CD4-positive, alpha-beta memory T cell (primary cell): Measurements from ENCODE around the gene CERKL. TPM values are rescaled to one million over a fixed set of nuclear protein-coding genes. Genes with fewer than 3 reads are reported as not detected.

Experiments
- CTCF ChIA-PET: fragments of 350-600 bp; sonication (Branson Sonifier 250); formaldehyde crosslinking; loops from one replicate; lab custom pipeline; 2021; ENCODE audit warnings: inconsistent platforms; ENCODE audit not compliant: partially characterized antibody; lab: Charles Lee
- POLR2A ChIA-PET: fragments of 350-600 bp; sonication (Branson Sonifier 250); formaldehyde crosslinking; loops from one replicate; lab custom pipeline; 2021; ENCODE audit not compliant: partially characterized antibody; lab: Charles Lee
- DNase-seq, 5 donors: peaks; one replicate each; pipeline versions ENCODE4 v3.0.0 to v3.0.0-alpha.2; 2020 to 2022; ENCODE audit warnings: mixed read lengths in 1 of 5
- H3K27ac ChIP-seq: one replicate; pipeline ENCODE4 v1.7.0; 2013; ENCODE audit warnings: low read depth, low read length
- H3K27me3 ChIP-seq: 2 replicates; pipeline ENCODE4 v1.7.0; 2013; ENCODE audit warnings: mild to moderate bottlenecking, low read length, moderate library complexity; ENCODE audit not compliant: insufficient read depth
- H3K36me3 ChIP-seq: 2 replicates; pipeline ENCODE4 v1.7.0; 2013; ENCODE audit warnings: mild to moderate bottlenecking, low read length, moderate library complexity; ENCODE audit not compliant: insufficient read depth
- H3K4me1 ChIP-seq: 2 replicates; pipeline ENCODE4 v1.7.0; 2013; ENCODE audit warnings: mild to moderate bottlenecking, low read length, moderate library complexity; ENCODE audit not compliant: insufficient read depth
- H3K4me3 ChIP-seq, 2 donors: one replicate each; pipeline ENCODE4 v1.7.0; 2013; ENCODE audit warnings: low read length in 2 of 2, mild to moderate bottlenecking in 1 of 2
- H3K9me3 ChIP-seq, 2 donors: one replicate each; pipeline ENCODE4 v1.7.0; 2013; ENCODE audit warnings: low read length in 2 of 2, control low read depth in 1 of 2; ENCODE audit not compliant: control insufficient read depth in 1 of 2
- H3K27ac Mint-ChIP-seq, 7 donors: one replicate each; pipeline ENCODE4 v1.8.0; 2020 to 2021; ENCODE audit warnings: mixed read lengths in 7 of 7, mild to moderate bottlenecking in 6 of 7, inconsistent platforms in 3 of 7, moderate library complexity in 3 of 7
- H3K27me3 Mint-ChIP-seq, 2 donors: one replicate each; pipeline ENCODE4 v1.8.0; 2020 to 2021; ENCODE audit warnings: mixed read lengths in 2 of 2
- H3K36me3 Mint-ChIP-seq, 2 donors: one replicate each; pipeline ENCODE4 v1.8.0; 2020 to 2021; ENCODE audit warnings: mixed read lengths in 2 of 2, inconsistent platforms in 1 of 2, mild to moderate bottlenecking in 1 of 2
- H3K4me1 Mint-ChIP-seq, 4 donors: one replicate each; pipeline ENCODE4 v1.8.0; 2020 to 2021; ENCODE audit warnings: mixed read lengths in 4 of 4, mild to moderate bottlenecking in 1 of 4
- H3K4me3 Mint-ChIP-seq, 8 donors: one replicate each; pipeline ENCODE4 v1.8.0; 2020 to 2021; ENCODE audit warnings: mixed read lengths in 8 of 8, mild to moderate bottlenecking in 7 of 8, moderate library complexity in 6 of 8, inconsistent platforms in 3 of 8
- H3K9me3 Mint-ChIP-seq, 8 donors: one replicate each; pipeline ENCODE4 v1.8.0; 2020 to 2021; ENCODE audit warnings: mixed read lengths in 8 of 8, mild to moderate bottlenecking in 5 of 8, inconsistent platforms in 3 of 8, moderate library complexity in 1 of 8
- intact Hi-C: fragments of 100-400 bp; cut with micrococcal nuclease; formaldehyde crosslinking; loops from one replicate; pipeline ENCODE4 v1.15.1; 2023
- polyA plus RNA-seq, 2 donors: library from polyadenylated mRNA; unstranded; fragments of 300-500 nt; fragmentation: Illumina TruSeq; gene quantifications; one replicate each; pipeline ENCODE4 v1.2.3, GENCODE V29; 2021
- total RNA-seq, 2 experiments: library from RNA; stranded (reverse); gene quantifications; one replicate each; pipeline ENCODE4 v1.2.3, GENCODE V29; 2021

Gene CERKL
- total and polyA plus RNA-seq, 4 experiments from 2014 or later, result 0.09 to 33.3 (median 15.6) TPM

- H3K9me3 Mint-ChIP-seq, result no peaks in the 10 kb centered on the region
- no peaks in the 10 kb centered on the region for H3K27me3 ChIP-seq
- intact Hi-C loops, result no loop called here
- H3K9me3 ChIP-seq, result no peaks in the 10 kb centered on the region
- no peak for DNase-seq
- no peaks in the 10 kb centered on the region for H3K36me3 Mint-ChIP-seq
- no peak overlapping the region for H3K4me3 ChIP-seq
- H3K36me3 ChIP-seq, result no peaks in the 10 kb centered on the region
- no peak overlapping the region for H3K27ac ChIP-seq
- ChIA-PET CTCF (interaction anchor here (1.9 kb wide), 1 partner anchor 16 kb away, joined by 5 read pairs; no protein-coding TSS in a partner anchor), POLR2A (no interaction called here)
- H3K4me1 Mint-ChIP-seq, result peaks cover 10 to 12% (median 11%) of the 10 kb centered on the region in 4 donors
- H3K27me3 Mint-ChIP-seq, result peaks cover 11% of the 10 kb centered on the region in 2 donors
- H3K27ac Mint-ChIP-seq, result no peak overlapping the region
- H3K4me3 Mint-ChIP-seq, result no peak overlapping the region
- peaks cover 14% of the 10 kb centered on the region for H3K4me1 ChIP-seq
Measured at GRCh38 chr2:181585732-181586131, 71.2 kb downstream of the CERKL start.

GRCh38 chr2:181581534-181581933, 75.4 kb downstream of the CERKL start:
- no peak for DNase-seq
- peaks cover 7% of the 10 kb centered on the region in 2 donors for H3K27me3 Mint-ChIP-seq
- H3K4me1 Mint-ChIP-seq, result peaks cover 3 to 8% (median 5%) of the 10 kb centered on the region in 4 donors
- H3K9me3 Mint-ChIP-seq, result no peaks in the 10 kb centered on the region
- Histone ChIP-seq H3K27ac (no peak overlapping the region), H3K4me1 (peaks cover 7% of the 10 kb centered on the region), H3K36me3 (no peaks in the 10 kb centered on the region), H3K4me3 (no peak overlapping the region), H3K27me3 (no peaks in the 10 kb centered on the region), H3K9me3 (no peaks in the 10 kb centered on the region)
- POLR2A ChIA-PET, result no interaction called here
- CTCF ChIA-PET, result no interaction called here
- no peak overlapping the region for H3K27ac Mint-ChIP-seq
- H3K36me3 Mint-ChIP-seq, result no peaks in the 10 kb centered on the region
- H3K4me3 Mint-ChIP-seq, result no peak overlapping the region
- intact Hi-C loops, result no loop called here

GRCh38 chr2:181578829-181579228, 78.1 kb downstream of the CERKL start:
- Mint-ChIP-seq H3K9me3 (no peaks in the 10 kb centered on the region), H3K27me3 (peaks cover 5 to 9% of the 10 kb centered on the region in 2 donors), H3K27ac (no peak overlapping the region), H3K4me3 (no peak overlapping the region), H3K36me3 (no peaks in the 10 kb centered on the region), H3K4me1 (no peaks in the 10 kb centered on the region)
- no peaks in the 10 kb centered on the region for H3K4me1 ChIP-seq
- H3K4me3 ChIP-seq, result no peak overlapping the region
- intact Hi-C loops, result no loop called here
- H3K27ac ChIP-seq, result no peak overlapping the region
- H3K36me3 ChIP-seq, result no peaks in the 10 kb centered on the region
- H3K9me3 ChIP-seq, result no peaks in the 10 kb centered on the region
- POLR2A ChIA-PET, result no interaction called here
- CTCF ChIA-PET, result no interaction called here
- DNase-seq, result no peak
- H3K27me3 ChIP-seq, result peaks cover 4% of the 10 kb centered on the region

- ChIA-PET CTCF (no interaction called here), POLR2A (no interaction called here)
- Mint-ChIP-seq H3K27ac (no peak overlapping the region), H3K36me3 (no peaks in the 10 kb centered on the region), H3K4me3 (no peak overlapping the region), H3K27me3 (peaks cover 3 to 7% of the 10 kb centered on the region in 2 donors), H3K9me3 (no peaks in the 10 kb centered on the region), H3K4me1 (peaks cover 0 to 2% (median 0%) of the 10 kb centered on the region in 4 donors)
- Histone ChIP-seq H3K36me3 (no peaks in the 10 kb centered on the region), H3K27me3 (peaks cover 4% of the 10 kb centered on the region), H3K9me3 (no peaks in the 10 kb centered on the region), H3K27ac (no peak overlapping the region), H3K4me1 (no peaks in the 10 kb centered on the region), H3K4me3 (no peak overlapping the region)
- intact Hi-C loops, result no loop called here
- no peak for DNase-seq
Measured at GRCh38 chr2:181576431-181576830, 80.5 kb downstream of the CERKL start.

GRCh38 chr2:181575650-181576025, 81.3 kb downstream of the CERKL start:
- H3K4me3 ChIP-seq, result no peak overlapping the region
- ChIA-PET CTCF (no interaction called here), POLR2A (no interaction called here)
- no peak overlapping the region for H3K27ac ChIP-seq
- peaks cover 0 to 2% (median 0%) of the 10 kb centered on the region in 4 donors for H3K4me1 Mint-ChIP-seq
- no peaks in the 10 kb centered on the region for H3K9me3 ChIP-seq
- peaks cover 3 to 4% of the 10 kb centered on the region in 2 donors for H3K27me3 Mint-ChIP-seq
- no peaks in the 10 kb centered on the region for H3K36me3 Mint-ChIP-seq
- H3K4me1 ChIP-seq, result no peaks in the 10 kb centered on the region
- H3K27ac Mint-ChIP-seq, result no peak overlapping the region
- intact Hi-C loops, result no loop called here
- H3K9me3 Mint-ChIP-seq, result no peaks in the 10 kb centered on the region
- DNase-seq, result no peak
- H3K27me3 ChIP-seq, result peaks cover 4% of the 10 kb centered on the region
- H3K4me3 Mint-ChIP-seq, result no peak overlapping the region
- no peaks in the 10 kb centered on the region for H3K36me3 ChIP-seq

GRCh38 chr2:181575024-181575649, 81.8 kb downstream of the CERKL start:
- H3K4me3 ChIP-seq, result no peak overlapping the region
- CTCF ChIA-PET, result no interaction called here

GRCh38 chr2:181574321-181574720, 82.6 kb downstream of the CERKL start:
- POLR2A ChIA-PET, result no interaction called here
- Mint-ChIP-seq H3K9me3 (no peaks in the 10 kb centered on the region), H3K36me3 (no peaks in the 10 kb centered on the region), H3K4me1 (peaks cover 0 to 2% (median under 1%) of the 10 kb centered on the region in 4 donors), H3K4me3 (no peak overlapping the region), H3K27me3 (peaks cover 3 to 4% of the 10 kb centered on the region in 2 donors), H3K27ac (no peak overlapping the region)
- CTCF ChIA-PET, result interaction anchor here (1.2 to 3.3 kb wide), 2 partner anchors 141 to 142 kb away, joined by 3 to 14 read pairs; no protein-coding TSS in a partner anchor
- no peak overlapping the region for H3K27ac ChIP-seq
- H3K36me3 ChIP-seq, result no peaks in the 10 kb centered on the region
- peaks cover 4% of the 10 kb centered on the region for H3K27me3 ChIP-seq
- no peak overlapping the region for H3K4me3 ChIP-seq
- DNase-seq, result no peak
- H3K4me1 ChIP-seq, result no peaks in the 10 kb centered on the region
- intact Hi-C loops, result loop anchor here (5.0 kb wide), 1 partner anchor 143 kb away; no protein-coding TSS in a partner anchor
- H3K9me3 ChIP-seq, result no peaks in the 10 kb centered on the region

More at GRCh38 chr2:181575024-181575649, 81.8 kb downstream of the CERKL start:
- no peaks in the 10 kb centered on the region for H3K36me3 Mint-ChIP-seq
- Histone ChIP-seq H3K9me3 (no peaks in the 10 kb centered on the region), H3K4me1 (no peaks in the 10 kb centered on the region), H3K27me3 (peaks cover 4% of the 10 kb centered on the region), H3K27ac (no peak overlapping the region), H3K36me3 (no peaks in the 10 kb centered on the region)
- H3K9me3 Mint-ChIP-seq, result no peaks in the 10 kb centered on the region
- H3K27ac Mint-ChIP-seq, result no peak overlapping the region
- H3K4me3 Mint-ChIP-seq, result no peak overlapping the region
- H3K4me1 Mint-ChIP-seq, result peaks cover 0 to 2% (median under 1%) of the 10 kb centered on the region in 4 donors
- intact Hi-C loops, result no loop called here
- POLR2A ChIA-PET, result no interaction called here
- H3K27me3 Mint-ChIP-seq, result peaks cover 3 to 4% of the 10 kb centered on the region in 2 donors
- DNase-seq, result no peak
